Heart right ventricle (tissue), 16 donors: ENCODE measurements around the gene C2orf80. TPM values are rescaled to one million over a fixed set of nuclear protein-coding genes. Genes with fewer than 3 reads are reported as not detected.

Experiments
- ATAC-seq, 8 donors: fragments of 200-7000 bp; cut with Tn5 transposase; one replicate each; pipeline ENCODE4 v1.9.1; 2020; ENCODE audit warnings: mild to moderate bottlenecking in 8 of 8, moderate library complexity in 8 of 8, moderate number of reproducible peaks in 1 of 8
- DNase-seq, 2 donors: peaks; one replicate each; pipeline ENCODE4 v3.0.0-alpha.2; 2020
- H3K27ac ChIP-seq, 10 donors: fragments of 200-600 bp; sonication (generic) in 2 of 10; one replicate each; pipeline versions ENCODE4 v1.5.0 to v1.8.0; 2020 to 2022; ENCODE audit warnings: mild to moderate bottlenecking in 3 of 10
- H3K27me3 ChIP-seq, 7 donors: fragments of 200-600 bp; one replicate each; pipeline ENCODE4 v1.8.0; 2021 to 2022; ENCODE audit warnings: mild to moderate bottlenecking in 2 of 7
- H3K36me3 ChIP-seq, 9 donors: fragments of 200-600 bp; sonication (generic) in 1 of 9; one replicate each; pipeline versions ENCODE4 v1.5.0 to v1.8.0; 2020 to 2022; ENCODE audit warnings: mild to moderate bottlenecking in 2 of 9
- H3K4me1 ChIP-seq, 9 donors: fragments of 200-600 bp; sonication (generic) in 1 of 9; one replicate each; pipeline versions ENCODE4 v1.5.0 to v1.8.0; 2020 to 2022; ENCODE audit warnings: mild to moderate bottlenecking in 4 of 9
- H3K4me3 ChIP-seq, 10 donors: fragments of 200-600 bp; sonication (generic) in 2 of 10; one replicate each; pipeline versions ENCODE4 v1.5.0 to v1.8.0; 2020 to 2022; ENCODE audit warnings: mild to moderate bottlenecking in 7 of 10, moderate library complexity in 2 of 10
- H3K9me3 ChIP-seq, 11 donors: fragments of 200-600 bp in 10 of 11; sonication (generic) in 2 of 11; one replicate each; pipeline versions ENCODE4 v1.5.0 to v1.8.0; 2013 to 2022; ENCODE audit warnings: mild to moderate bottlenecking in 2 of 11, control low read depth in 1 of 11, moderate library complexity in 1 of 11
- WGBS, 2 donors: extraction: QIAGEN DNeasy Blood & Tissue Kit; methylation state at CpG; one replicate each; pipeline ENCODE4 v1.1.7; 2013; ENCODE audit warnings: inconsistent platforms in 1 of 2; 5-methylcytosine and 5-hydroxymethylcytosine counted together
- intact Hi-C, 10 donors: fragments of 100-400 bp; cut with DNase I; formaldehyde crosslinking; loops; one replicate each; pipeline versions ENCODE4 v1.11.1 to v1.14.2; 2022
- polyA plus RNA-seq, 2 donors: library from polyadenylated mRNA; stranded (reverse); fragments of 200-250 nt; gene quantifications; one replicate each; pipeline ENCODE4 v1.2.3, GENCODE V29; 2013
- total RNA-seq, 10 donors: library from RNA; stranded (reverse); fragmentation: NEBNext Ultra II Directional in 3 of 10; extraction: Animal tissue kit (Norgen Biotek cat#: 25700) in 3 of 10; gene quantifications; one replicate each; pipeline versions ENCODE4 v1.2.1 to v1.2.4, GENCODE V29; 2021 to 2023
- TF ChIP-seq, protein P1 (sequence below), 9 donors: fragments of 200-600 bp; sonication (generic) in 2 of 9; IDR thresholded peaks; one replicate each; pipeline versions ENCODE4 v1.5.0 to v1.8.0; 2021 to 2022; ENCODE audit warnings: antibody characterized with exemption in 9 of 9, mild to moderate bottlenecking in 5 of 9, moderate library complexity in 1 of 9
- donor health status: Arrhythmogenic right ventricular cardiomyopathy.
- donor health status: ischemic (EF 13 %, LVEDD 7.1; RV severe dilation, severe dysfunction).
- donor health status: healthy with polysubstance abuse.
- donor health status: DM: no; HTN: yes; CAD: no.
- donor health status: DM: no; HTN: no; CAD: no.
- donor health status: ischemic (EF 25% LVEDD 6.9; RV normal size, moderate dysfunction).
- donor health status: ischemic (EF 25% LVEDD 5.7; RV mildly dilated, moderate dysfunction).
- donor health status: healthy.
- donor health status: DM: yes; HTN: yes; CAD: no.
- donor health status: Ischemic cardiomyopathy.
- donor health status: ischemic (EF 35%, LVEDD 5.7; RV mildly dilated, moderate dysfunction).
- donor health status: nonischemic (EF 11% LVEDD 7.7; RV severe dilation, severe dysfunction).
- donor health status: DM: yes; HTN: yes; CAD: no.
- donor health status: PGD.
- donor health status: ischemic (EF 29% LVEDD 5.4; RV normal size, mild dysfunction).
- donor health status: nonischemic (EF 23%, LVEDD 6.1; RV moderate dilation, normal function).

C2orf80 gene
- total and polyA plus RNA-seq, 12 donors = not detected

DNA sequence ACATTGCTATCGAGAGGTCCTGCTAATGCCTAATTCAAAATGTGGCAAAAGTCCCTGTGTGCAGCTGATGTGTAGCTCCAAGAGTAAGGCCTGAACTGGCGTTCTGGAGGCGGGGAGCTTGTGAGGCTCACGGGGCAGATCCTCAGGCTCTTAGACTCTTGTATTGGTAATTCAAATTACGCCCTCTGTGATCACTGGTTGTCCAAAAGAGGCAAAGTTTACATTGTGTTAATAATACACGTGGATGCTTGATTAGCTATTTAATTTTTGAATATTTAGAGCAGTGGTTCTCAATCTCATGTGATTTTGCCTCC is 14.0 kb downstream of the C2orf80 start:
- Histone ChIP-seq H3K36me3 (no peaks in the 10 kb centered on the region), H3K27me3 (peaks cover 0 to 9% (median 0%) of the 10 kb centered on the region in 7 donors), H3K9me3 (no peaks in the 10 kb centered on the region), H3K27ac (no peak overlapping the region), H3K4me1 (peaks cover 0 to 23% (median 0%) of the 10 kb centered on the region in 9 donors), H3K4me3 (no peak overlapping the region)
- 65 to 72% methylated on average over 6 of the region's 6 CpGs for WGBS, 2 donors
- TF ChIP-seq, protein P1, sequence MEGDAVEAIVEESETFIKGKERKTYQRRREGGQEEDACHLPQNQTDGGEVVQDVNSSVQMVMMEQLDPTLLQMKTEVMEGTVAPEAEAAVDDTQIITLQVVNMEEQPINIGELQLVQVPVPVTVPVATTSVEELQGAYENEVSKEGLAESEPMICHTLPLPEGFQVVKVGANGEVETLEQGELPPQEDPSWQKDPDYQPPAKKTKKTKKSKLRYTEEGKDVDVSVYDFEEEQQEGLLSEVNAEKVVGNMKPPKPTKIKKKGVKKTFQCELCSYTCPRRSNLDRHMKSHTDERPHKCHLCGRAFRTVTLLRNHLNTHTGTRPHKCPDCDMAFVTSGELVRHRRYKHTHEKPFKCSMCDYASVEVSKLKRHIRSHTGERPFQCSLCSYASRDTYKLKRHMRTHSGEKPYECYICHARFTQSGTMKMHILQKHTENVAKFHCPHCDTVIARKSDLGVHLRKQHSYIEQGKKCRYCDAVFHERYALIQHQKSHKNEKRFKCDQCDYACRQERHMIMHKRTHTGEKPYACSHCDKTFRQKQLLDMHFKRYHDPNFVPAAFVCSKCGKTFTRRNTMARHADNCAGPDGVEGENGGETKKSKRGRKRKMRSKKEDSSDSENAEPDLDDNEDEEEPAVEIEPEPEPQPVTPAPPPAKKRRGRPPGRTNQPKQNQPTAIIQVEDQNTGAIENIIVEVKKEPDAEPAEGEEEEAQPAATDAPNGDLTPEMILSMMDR (IDR thresholded peaks at IDR 0.05) = no peak
- intact Hi-C loops = loop anchor here in 6 of 10 donors (2.0 to 10.0 kb wide), 4 partner anchors 75 to 79 kb away; partner anchors contain the start of gene IDH1 (in 2 of the 6)
- ATAC-seq (no peak), DNase-seq (no peak)

DNA sequence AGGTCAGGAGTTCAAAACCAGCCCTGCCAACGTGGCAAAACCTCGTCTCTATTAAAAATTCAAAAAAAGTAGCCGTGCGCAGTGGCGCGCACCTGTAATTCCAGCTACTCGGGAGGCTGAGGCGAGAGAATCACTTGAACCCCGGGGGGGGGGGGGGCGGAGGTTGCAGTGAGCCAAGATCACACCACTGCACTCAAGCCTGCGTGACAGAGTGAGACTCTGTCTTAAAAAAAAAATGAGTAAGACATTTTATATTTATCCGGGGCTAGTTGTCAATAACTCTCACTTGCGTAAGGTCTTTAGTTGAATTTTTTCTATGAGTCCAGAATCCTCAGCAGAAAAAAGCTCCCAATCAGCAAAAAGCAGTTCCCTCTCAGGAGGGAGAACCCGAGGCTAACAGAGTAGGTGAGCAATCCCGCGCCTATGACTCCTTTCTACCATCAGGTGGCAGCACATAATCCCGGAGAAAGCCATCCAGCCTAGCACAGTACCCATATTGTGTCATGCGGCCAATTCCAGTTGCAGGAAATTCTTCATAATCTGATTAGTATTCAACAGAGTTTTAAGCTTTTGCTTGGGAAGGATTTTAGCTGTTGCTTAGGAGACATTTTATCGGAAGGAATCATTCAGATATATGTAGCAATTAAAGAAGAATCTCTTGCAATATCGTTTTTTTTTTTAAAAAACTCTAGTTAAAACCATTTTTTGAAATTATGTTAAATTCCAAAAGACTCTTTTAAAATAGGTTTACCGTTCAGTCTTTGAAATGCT is 14.6 kb downstream of the C2orf80 start:
- peaks cover 0 to 23% (median 0%) of the 10 kb centered on the region in 9 donors for H3K4me1 ChIP-seq
- H3K36me3 ChIP-seq = no peaks in the 10 kb centered on the region
- H3K4me3 ChIP-seq = no peak overlapping the region
- ATAC-seq = peak; percentile 92 to 98 (median 96)
- TF ChIP-seq, protein P1 (IDR thresholded peaks at IDR 0.05) = peak; percentile 64 to 93 (median 88)
- intact Hi-C loops = loop anchor here in 6 of 10 donors (2.0 to 10.0 kb wide), 4 partner anchors 76 to 80 kb away; partner anchors contain the start of gene IDH1 (in 2 of the 6)
- peaks cover 0 to 11% (median 0%) of the 10 kb centered on the region in 7 donors for H3K27me3 ChIP-seq
- peak; percentile 28 to 77 for DNase-seq
- no peaks in the 10 kb centered on the region for H3K9me3 ChIP-seq
- H3K27ac ChIP-seq = peak overlapping the region in 1 of 10 donors; percentile 41
- WGBS, 2 donors = 42 to 44% methylated on average over 21 of the region's 21 CpGs

DNA sequence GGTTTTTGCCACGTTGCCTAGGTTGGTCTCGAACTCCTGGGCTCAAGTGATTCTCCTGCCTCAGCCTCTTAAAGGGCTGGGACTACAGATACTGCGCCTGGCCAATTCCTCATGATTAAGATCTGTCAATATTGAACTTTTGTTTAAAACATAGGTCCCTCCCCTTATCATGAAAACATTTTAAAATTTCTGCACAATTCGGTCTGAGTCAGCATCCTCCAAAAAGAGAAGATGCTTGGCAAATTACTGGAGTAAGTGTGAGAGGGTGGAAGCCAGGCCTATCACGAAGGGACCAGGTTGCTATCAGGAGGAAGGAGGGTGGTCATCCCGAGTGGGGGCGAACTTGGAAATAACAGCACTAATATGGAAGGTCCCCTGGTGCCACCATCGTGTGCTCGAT is 15.7 kb downstream of the C2orf80 start:
- intact Hi-C loops = loop anchor here in 3 of 10 donors (2.0 to 10.0 kb wide), 3 partner anchors 77 to 81 kb away; partner anchors contain the start of gene IDH1 (in 2 of the 3)
- Histone ChIP-seq H3K4me3 (no peak overlapping the region), H3K27ac (no peak overlapping the region), H3K9me3 (no peaks in the 10 kb centered on the region), H3K27me3 (peaks cover 0 to 11% (median 0%) of the 10 kb centered on the region in 7 donors), H3K4me1 (peaks cover 0 to 23% (median 0%) of the 10 kb centered on the region in 9 donors), H3K36me3 (no peaks in the 10 kb centered on the region)
- ATAC-seq (no peak), DNase-seq (no peak)
- 88 to 89% methylated on average over 9 of the region's 9 CpGs for WGBS, 2 donors
- TF ChIP-seq, protein P1 (IDR thresholded peaks at IDR 0.05) = no peak

DNA sequence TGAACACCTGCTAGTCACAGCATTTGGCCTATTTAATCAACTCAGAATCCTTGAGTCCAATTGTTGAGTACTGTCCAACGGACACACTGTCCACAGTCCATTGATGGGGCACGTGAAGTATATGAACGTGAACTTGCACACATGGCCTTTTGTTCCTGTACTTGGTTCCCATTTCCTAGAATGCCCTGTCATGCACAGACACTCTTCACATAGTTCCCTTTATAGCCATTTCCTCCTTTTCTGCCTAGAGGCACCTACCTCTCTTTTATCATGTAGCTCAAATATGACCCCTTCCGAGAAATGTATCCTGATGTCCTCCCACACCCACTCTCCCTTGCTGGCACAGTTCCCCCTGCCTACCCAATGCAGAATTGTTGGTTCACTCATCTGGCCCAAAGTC is 17.7 kb downstream of the C2orf80 start:
- intact Hi-C loops = loop anchor here in 1 of 10 donors (10.0 kb wide), 1 partner anchor 83 kb away; the partner anchor contains the start of gene IDH1
- peak in 5 of 8 donors; percentile 42 to 68 (median 61) for ATAC-seq
- no peaks in the 10 kb centered on the region for H3K36me3 ChIP-seq
- H3K4me3 ChIP-seq = no peak overlapping the region
- no peak for DNase-seq
- H3K9me3 ChIP-seq = no peaks in the 10 kb centered on the region
- H3K27me3 ChIP-seq = peaks cover 0 to 26% (median 0%) of the 10 kb centered on the region in 7 donors
- 66 to 69% methylated on average over 4 of the region's 4 CpGs for WGBS, 2 donors
- peaks cover 0 to 23% (median 0%) of the 10 kb centered on the region in 9 donors for H3K4me1 ChIP-seq
- H3K27ac ChIP-seq = peak overlapping the region in 1 of 10 donors; percentile 67
- TF ChIP-seq, protein P1 (IDR thresholded peaks at IDR 0.05) = no peak
